Peyer's patch (tissue), 4 donors: ENCODE data around the gene TRMT112. TPM values are rescaled to one million over a fixed set of nuclear protein-coding genes. Genes with fewer than 3 reads are reported as not detected.
A peak's percentile ranks its signal among the peaks of the same experiment; 100 is the strongest.

Experiments used
- DNase-seq, 3 donors: peaks; one replicate each; pipeline ENCODE4 v3.0.0-alpha.2; 2017 to 2019
- H3K27ac ChIP-seq, 4 donors: fragments of 200-600 bp; sonication (generic); one replicate each; pipeline ENCODE4 v1.5.1; 2016 to 2019
- H3K27me3 ChIP-seq, 2 donors: fragments of 200-600 bp; sonication (generic); one replicate each; pipeline ENCODE4 v1.5.1; 2019
- H3K36me3 ChIP-seq, 3 donors: fragments of 200-600 bp; sonication (generic); one replicate each; pipeline ENCODE4 v1.5.1; 2016 to 2019
- H3K4me1 ChIP-seq, 4 donors: fragments of 200-600 bp; sonication (generic); one replicate each; pipeline ENCODE4 v1.5.1; 2016 to 2019
- H3K4me3 ChIP-seq, 4 donors: fragments of 200-600 bp; sonication (generic); 1 replicate in 3 of 4; 2 replicates in 1 of 4; pipeline ENCODE4 v1.5.1; 2016 to 2019; ENCODE audit warnings: mild to moderate bottlenecking in 1 of 4
- H3K9me3 ChIP-seq, 4 donors: fragments of 200-600 bp; sonication (generic); one replicate each; pipeline ENCODE4 v1.5.1; 2016 to 2019; ENCODE audit warnings: mild to moderate bottlenecking in 1 of 4
- POLR2A ChIP-seq, 2 donors: fragments of 450-650 bp; IDR thresholded peaks; one replicate each; pipeline ENCODE4 v1.5.1; 2017; ENCODE audit warnings: antibody characterized with exemption in 2 of 2, mild to moderate bottlenecking in 2 of 2, moderate library complexity in 2 of 2
- total RNA-seq, 4 donors: library from RNA; depleted of rRNA; stranded (reverse); fragments of >200 nt; gene quantifications; one replicate each; pipeline ENCODE4 v1.1.0, GENCODE V29; 2016
- TF ChIP-seq, protein P1 (sequence below), 6 experiments: fragments of 450-650 bp in 4 of 6; fragments of 200-600 bp in 2 of 6; sonication (generic) in 1 of 6; IDR thresholded peaks; one replicate each; pipeline ENCODE4 v1.5.1; 2017 to 2019; ENCODE audit warnings: antibody characterized with exemption in 6 of 6, mild to moderate bottlenecking in 3 of 6, moderate library complexity in 1 of 6

The TRMT112 gene
- total RNA-seq, 4 donors from 2014 or later: 55.3 to 163 (median 63.1) TPM

DNA sequence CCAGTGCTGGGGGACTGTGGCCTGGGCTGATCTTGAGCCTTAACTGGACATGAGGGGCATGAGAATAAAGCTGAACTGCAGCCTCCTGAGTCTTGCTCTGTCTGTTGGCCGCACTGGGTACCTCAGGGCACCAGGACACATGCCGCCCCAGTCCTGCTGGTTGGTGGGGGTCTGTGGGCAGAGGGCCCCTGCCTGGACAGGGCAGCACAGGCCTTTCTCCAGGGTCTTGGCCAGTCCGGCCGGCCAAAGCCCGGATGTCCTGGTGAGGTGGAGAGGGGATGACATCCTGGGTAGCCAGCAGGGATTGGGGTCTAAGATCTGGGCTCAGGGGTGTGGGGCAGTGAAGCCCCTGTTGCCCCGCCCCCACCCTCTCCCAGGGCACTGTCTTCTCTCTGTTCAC, 40.1 kb upstream of the TRMT112 start:
- Histone ChIP-seq H3K9me3 (no peaks in the 10 kb centered on the region), H3K27me3 (no peaks in the 10 kb centered on the region), H3K36me3 (peaks cover 0 to 15% (median 0%) of the 10 kb centered on the region in 3 donors), H3K4me1 (peaks cover 11 to 45% (median 20%) of the 10 kb centered on the region in 4 donors), H3K27ac (peak overlapping the region in 2 of 4 donors; percentile 73 to 86), H3K4me3 (no peak overlapping the region)
- no peak for DNase-seq
- TF ChIP-seq POLR2A (IDR thresholded peaks at IDR 0.05): no peak
- TF ChIP-seq, protein P1, sequence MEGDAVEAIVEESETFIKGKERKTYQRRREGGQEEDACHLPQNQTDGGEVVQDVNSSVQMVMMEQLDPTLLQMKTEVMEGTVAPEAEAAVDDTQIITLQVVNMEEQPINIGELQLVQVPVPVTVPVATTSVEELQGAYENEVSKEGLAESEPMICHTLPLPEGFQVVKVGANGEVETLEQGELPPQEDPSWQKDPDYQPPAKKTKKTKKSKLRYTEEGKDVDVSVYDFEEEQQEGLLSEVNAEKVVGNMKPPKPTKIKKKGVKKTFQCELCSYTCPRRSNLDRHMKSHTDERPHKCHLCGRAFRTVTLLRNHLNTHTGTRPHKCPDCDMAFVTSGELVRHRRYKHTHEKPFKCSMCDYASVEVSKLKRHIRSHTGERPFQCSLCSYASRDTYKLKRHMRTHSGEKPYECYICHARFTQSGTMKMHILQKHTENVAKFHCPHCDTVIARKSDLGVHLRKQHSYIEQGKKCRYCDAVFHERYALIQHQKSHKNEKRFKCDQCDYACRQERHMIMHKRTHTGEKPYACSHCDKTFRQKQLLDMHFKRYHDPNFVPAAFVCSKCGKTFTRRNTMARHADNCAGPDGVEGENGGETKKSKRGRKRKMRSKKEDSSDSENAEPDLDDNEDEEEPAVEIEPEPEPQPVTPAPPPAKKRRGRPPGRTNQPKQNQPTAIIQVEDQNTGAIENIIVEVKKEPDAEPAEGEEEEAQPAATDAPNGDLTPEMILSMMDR (IDR thresholded peaks at IDR 0.05): no peak

DNA sequence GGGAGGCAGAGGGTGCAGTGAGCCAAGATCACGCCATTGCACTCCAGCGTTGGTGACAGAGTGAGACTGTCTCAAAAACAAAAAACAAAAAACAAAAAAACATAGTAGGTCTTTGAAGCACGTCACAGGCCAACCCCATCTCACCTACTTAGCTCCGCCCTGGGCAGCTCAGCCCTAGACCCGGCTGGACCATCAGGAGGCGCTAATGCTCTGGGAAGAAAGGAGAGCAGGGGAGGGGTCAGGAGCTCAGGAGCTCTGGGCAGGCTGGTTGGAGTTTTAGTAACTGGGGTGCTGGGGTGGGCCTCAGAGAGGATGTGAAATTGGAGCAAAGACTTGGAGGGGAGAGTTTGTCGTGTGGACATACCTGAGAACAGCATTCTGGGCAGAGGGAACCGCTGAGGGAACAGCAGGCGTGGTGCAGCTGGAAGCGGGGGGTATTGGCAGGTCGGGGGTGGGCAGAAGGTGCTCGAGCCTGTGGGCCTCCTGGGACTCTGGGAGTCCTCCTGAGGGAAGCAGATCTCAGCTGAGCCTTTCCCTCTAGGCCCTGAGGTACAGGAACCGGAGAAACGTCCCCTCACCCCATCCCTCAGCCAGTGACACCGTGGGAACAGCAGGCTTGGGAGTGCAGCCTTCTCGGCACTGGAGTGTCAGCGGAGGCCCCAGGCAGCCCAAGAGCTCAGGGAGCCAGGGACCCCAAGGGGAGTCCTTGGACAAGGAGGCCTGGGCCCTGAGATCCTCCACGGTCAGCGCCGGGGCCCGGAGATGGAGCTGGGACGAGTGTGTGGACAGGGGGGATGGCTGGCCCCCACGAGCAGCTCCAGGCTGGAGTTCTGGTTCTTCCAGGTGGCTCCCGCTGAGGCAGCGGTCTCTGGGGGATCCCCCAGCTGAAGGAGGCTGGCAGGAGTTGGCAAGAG, 39.4 kb upstream of the TRMT112 start:
- Histone ChIP-seq H3K27ac (peak overlapping the region in 1 of 4 donors; percentile 86), H3K4me1 (peaks cover 11 to 45% (median 20%) of the 10 kb centered on the region in 4 donors), H3K36me3 (peaks cover 0 to 8% (median 0%) of the 10 kb centered on the region in 3 donors), H3K27me3 (no peaks in the 10 kb centered on the region), H3K9me3 (no peaks in the 10 kb centered on the region), H3K4me3 (no peak overlapping the region)
- DNase-seq: no peak
- TF ChIP-seq, protein P1 (IDR thresholded peaks at IDR 0.05): peak in 3 of 6 experiments; percentile 21 to 28 (median 27)
- TF ChIP-seq POLR2A (IDR thresholded peaks at IDR 0.05): no peak

DNA sequence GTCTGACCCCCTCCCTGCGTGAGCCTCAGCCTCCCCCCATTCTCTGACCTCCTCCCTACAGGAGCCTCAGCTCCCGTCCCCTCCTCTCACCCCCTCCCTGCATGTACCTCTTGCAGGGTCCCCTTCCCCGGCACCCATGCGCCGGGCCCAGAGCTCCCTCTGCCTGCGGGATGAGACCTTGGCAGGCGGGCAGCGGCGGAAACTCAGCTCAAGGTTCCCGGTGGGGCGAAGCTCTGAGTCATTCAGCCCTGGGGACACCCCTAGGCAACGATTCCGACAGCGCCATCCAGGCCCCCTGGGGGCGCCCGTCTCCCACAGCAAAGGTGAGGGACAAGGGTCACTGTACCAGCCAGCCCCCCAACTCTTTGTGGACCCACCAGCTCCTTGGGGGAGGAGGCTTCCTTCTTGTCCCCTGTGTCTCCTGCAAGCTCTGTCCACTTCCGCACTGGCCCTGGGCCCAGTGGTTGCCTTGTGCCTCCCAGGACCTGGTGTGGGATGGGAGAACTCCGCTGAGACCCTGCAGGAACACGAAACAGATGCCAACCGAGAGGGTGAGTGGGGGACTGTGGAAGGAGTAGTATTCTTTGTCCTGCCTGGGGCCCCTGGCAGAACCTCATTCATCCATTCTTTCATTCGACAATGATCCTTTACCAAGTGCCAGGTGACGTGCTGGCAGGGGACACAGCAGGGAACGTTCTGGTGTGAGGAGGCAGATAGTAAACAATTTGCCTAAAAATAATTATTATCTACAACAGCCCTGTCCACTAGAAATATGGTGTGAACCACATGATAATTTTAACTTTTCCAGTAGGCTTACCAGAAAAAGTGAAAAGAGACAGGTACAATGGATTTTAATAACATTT, 38.0 kb upstream of the TRMT112 start:
- Histone ChIP-seq H3K27ac (peak overlapping the region; percentile 10 to 60 (median 52)), H3K4me3 (peak overlapping the region in 3 of 4 donors; percentile 15 to 47 (median 39)), H3K36me3 (no peaks in the 10 kb centered on the region), H3K9me3 (no peaks in the 10 kb centered on the region), H3K27me3 (no peaks in the 10 kb centered on the region), H3K4me1 (peaks cover 11 to 41% (median 18%) of the 10 kb centered on the region in 4 donors)
- peak in 1 of 2 donors; percentile 46 for TF ChIP-seq POLR2A (IDR thresholded peaks at IDR 0.05)
- TF ChIP-seq, protein P1 (IDR thresholded peaks at IDR 0.05): peak; percentile 38 to 90 (median 70)
- DNase-seq: peak; percentile 54 to 90 (median 88)

DNA sequence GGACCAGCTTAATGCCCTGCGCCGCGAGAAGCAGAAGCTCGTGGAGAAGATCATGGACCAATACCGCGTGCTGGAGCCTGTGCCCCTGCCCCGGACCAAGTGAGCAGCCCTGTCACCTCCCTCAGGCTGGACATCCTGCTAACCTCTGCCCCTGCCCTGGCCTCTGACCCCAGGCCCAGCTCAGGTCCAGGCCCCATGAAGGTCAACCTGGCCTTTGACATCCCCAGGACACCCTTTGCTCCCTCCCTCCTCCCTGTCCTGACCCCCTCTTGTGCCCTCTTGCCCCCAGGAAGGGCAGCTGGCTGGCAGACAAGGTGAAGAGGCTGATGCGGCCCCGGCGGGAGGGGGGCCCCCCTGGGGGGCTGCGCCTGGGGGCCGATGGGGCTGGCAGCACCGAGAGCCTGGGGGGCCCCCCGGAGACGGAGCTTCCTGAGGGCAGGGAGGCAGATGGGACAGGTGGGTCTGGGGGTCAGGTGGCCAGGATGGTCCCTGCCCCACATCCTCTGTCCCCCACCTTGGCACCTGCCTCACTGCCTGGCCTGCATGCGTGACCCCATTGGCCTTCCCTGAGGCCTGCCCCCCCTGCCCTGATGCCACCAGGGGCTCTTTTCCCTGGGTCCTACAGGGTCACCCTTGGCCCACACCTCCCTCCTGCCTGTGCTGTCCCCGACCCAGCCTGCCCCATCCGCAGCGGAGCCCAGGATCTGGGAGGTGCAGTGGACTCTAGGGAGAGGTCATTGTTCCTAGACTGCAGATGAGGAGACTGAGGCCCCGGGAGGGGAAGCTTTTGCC, 36.6 kb upstream of the TRMT112 start:
- no peaks in the 10 kb centered on the region for H3K27me3 ChIP-seq
- TF ChIP-seq POLR2A (IDR thresholded peaks at IDR 0.05): no peak
- TF ChIP-seq, protein P1 (IDR thresholded peaks at IDR 0.05): no peak
- H3K27ac ChIP-seq: no peak overlapping the region
- H3K4me1 ChIP-seq: peaks cover 8 to 31% (median 11%) of the 10 kb centered on the region in 4 donors
- H3K4me3 ChIP-seq: no peak overlapping the region
- no peaks in the 10 kb centered on the region for H3K9me3 ChIP-seq
- DNase-seq: no peak
- no peaks in the 10 kb centered on the region for H3K36me3 ChIP-seq
